Measurements from ENCODE around the gene HDHD3. TPM values are rescaled to one million over a fixed set of nuclear protein-coding genes. Genes with fewer than 3 reads are reported as not detected.
"Not testable (repeated sequence)": the region's sequence is repeated elsewhere in the genome, so short reads cannot be mapped to it uniquely, and the experiment has no call there.

Gene HDHD3
- polyA plus RNA-seq, 1 of the 3 experiments (the other 2 are of a cell fraction) = 17.1 TPM

DNA sequence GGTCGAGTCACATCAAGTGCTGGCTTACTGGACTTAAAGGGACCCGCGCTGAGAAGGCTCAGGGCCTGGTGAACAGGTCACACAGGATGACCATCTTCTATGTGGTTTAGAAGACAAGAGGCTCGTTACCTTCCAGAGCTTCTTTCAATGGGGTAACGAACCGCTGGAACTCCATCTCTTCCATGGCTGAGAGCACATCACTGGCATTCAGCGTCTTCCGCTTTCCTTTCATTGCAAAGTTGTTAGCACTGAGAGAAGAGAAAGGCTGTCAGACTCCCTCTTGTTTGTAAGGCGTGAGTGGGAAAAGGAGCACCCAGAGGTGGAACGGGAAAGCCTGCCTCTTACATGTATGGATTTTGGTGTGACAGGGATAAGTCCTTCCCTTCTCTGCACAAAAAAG is 32.7 kb upstream of the HDHD3 start:
- H3K9ac ChIP-seq = peak overlapping the region; percentile 94
- H3K36me3 ChIP-seq (replicated peaks in 1 of 2; ENCODE audit: control insufficient read depth in 1 of 2, insufficient read depth in 2 of 2, low read length in 1 of 2) = peaks cover 15 to 20% of the 10 kb centered on the region in 2 experiments
- peaks cover 23% of the 10 kb centered on the region for H3F3A ChIP-seq (replicated peaks; ENCODE audit: insufficient read depth)
- TF ChIP-seq NRF1 (IDR thresholded peaks at IDR 0.05; ENCODE audit: low read depth, low read length) (no peak), EZH2phosphoT487 (IDR thresholded peaks at IDR 0.05; ENCODE audit: borderline replicate concordance, low read depth) (no peak), YY1 (IDR thresholded peaks at IDR 0.05; ENCODE audit: low read depth) (no peak), JUND (IDR thresholded peaks at IDR 0.05) (no peak), SMC3 (IDR thresholded peaks at IDR 0.05; ENCODE audit: low read depth, low read length) (no peak), MEF2A (IDR thresholded peaks at IDR 0.05; ENCODE audit: borderline replicate concordance, low read depth) (no peak), TEAD4 (IDR thresholded peaks at IDR 0.05; ENCODE audit: borderline replicate concordance, insufficient read depth) (no peak), TCF12 (IDR thresholded peaks at IDR 0.05) (no peak), FOXJ3 (CRISPR knock-in tag; IDR thresholded peaks at IDR 0.05) (no peak), RAD21 (IDR thresholded peaks at IDR 0.05; ENCODE audit: low read length) (no peak), EP300 (IDR thresholded peaks at IDR 0.05; ENCODE audit: borderline replicate concordance in 1 of 2, low read depth in 1 of 2, low read length in 1 of 2) (no peak)
- TF ChIP-seq, protein P1, sequence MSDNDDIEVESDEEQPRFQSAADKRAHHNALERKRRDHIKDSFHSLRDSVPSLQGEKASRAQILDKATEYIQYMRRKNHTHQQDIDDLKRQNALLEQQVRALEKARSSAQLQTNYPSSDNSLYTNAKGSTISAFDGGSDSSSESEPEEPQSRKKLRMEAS (IDR thresholded peaks at IDR 0.05; ENCODE audit: low read depth) = no peak
- TF ChIP-seq, protein P2, sequence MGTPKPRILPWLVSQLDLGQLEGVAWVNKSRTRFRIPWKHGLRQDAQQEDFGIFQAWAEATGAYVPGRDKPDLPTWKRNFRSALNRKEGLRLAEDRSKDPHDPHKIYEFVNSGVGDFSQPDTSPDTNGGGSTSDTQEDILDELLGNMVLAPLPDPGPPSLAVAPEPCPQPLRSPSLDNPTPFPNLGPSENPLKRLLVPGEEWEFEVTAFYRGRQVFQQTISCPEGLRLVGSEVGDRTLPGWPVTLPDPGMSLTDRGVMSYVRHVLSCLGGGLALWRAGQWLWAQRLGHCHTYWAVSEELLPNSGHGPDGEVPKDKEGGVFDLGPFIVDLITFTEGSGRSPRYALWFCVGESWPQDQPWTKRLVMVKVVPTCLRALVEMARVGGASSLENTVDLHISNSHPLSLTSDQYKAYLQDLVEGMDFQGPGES (IDR thresholded peaks at IDR 0.05; ENCODE audit: low read depth, low read length) = no peak
- peak overlapping the region; percentile 99 for H3K4me2 ChIP-seq
- ChIA-PET CTCF (interaction anchor here (1.0 to 14.1 kb wide), 11 partner anchors 8 to 249 kb away, joined by 3 to 145 read pairs (median 9); partner anchors contain the start of genes ALAD, CDC26 and PRPF4), POLR2A (interaction anchor here (0.7 to 2.5 kb wide), 9 partner anchors 8 to 240 kb away, joined by 3 to 19 read pairs (median 3); partner anchors contain the start of genes ALAD, CDC26, HDHD3 and PRPF4)
- H3K9me2 ChIP-seq = no peaks in the 10 kb centered on the region
- H2AFZ ChIP-seq (ENCODE audit: low read depth) = no peak overlapping the region
- peaks cover 0 to 7% of the 10 kb centered on the region in 2 experiments; a peak in 1 of 4 replicates for H3K4me1 ChIP-seq (ENCODE audit: control insufficient read depth in 1 of 2, insufficient read depth in 2 of 2, low read depth in 1 of 2, low read length in 1 of 2)
- no peaks in the 10 kb centered on the region for H3K9me3 ChIP-seq
- no peak for DNase-seq
- H3K79me2 ChIP-seq (ENCODE audit: insufficient read depth) = peaks cover 24% of the 10 kb centered on the region
- no peaks in the 10 kb centered on the region for H3K27me3 ChIP-seq (ENCODE audit: insufficient read depth)
- no peaks in the 10 kb centered on the region for H4K20me1 ChIP-seq (ENCODE audit: insufficient read depth)
- peak overlapping the region; percentile 81 to 88 for H3K4me3 ChIP-seq (ENCODE audit: low read depth in 2 of 2, low read length in 1 of 2)
- peak overlapping the region; percentile 96 for H3K27ac ChIP-seq (ENCODE audit: low read depth in 2 of 2, low read length in 1 of 2)
- WGBS (ENCODE audit: low lambda C conversion rate) = 27% methylated on average over 10 of the region's 10 CpGs

DNA sequence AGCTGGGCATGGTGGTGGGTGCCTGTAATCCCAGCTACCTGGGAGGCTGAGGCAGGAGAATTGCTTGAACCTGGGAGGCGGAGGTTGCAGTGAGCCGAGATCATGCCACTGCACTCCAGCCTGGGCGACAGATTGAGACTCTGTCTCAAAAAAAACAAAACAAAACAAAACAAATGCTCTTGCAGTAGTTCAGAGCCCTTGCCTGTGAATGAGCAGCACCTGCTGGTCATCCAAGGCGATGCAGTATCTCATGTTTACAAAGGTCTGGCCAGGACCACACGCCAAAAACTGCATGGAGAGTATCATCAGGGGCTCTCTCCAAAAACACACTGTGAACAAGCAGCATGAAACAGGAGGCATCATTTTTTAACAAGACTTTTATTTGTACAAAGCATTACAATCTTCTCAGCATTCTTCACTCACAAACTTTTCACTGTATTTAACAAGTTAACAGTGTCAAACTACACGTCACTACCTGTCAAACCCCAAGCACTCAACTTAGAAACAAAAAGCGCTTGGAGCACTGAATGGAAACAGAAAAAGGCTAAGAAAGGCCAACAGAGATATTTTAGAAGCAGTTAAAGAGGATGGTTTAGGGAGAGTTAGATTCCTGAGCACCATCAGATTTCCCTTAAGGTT is 30.2 kb upstream of the HDHD3 start:
- WGBS (ENCODE audit: low lambda C conversion rate) = 56% methylated on average over 7 of the region's 7 CpGs
- H3K4me1 ChIP-seq (ENCODE audit: control insufficient read depth in 1 of 2, insufficient read depth in 2 of 2, low read depth in 1 of 2, low read length in 1 of 2); H3K4me2 ChIP-seq; H3K27ac ChIP-seq (ENCODE audit: low read depth in 2 of 2, low read length in 1 of 2); H3K9me2 ChIP-seq; H4K20me1 ChIP-seq (ENCODE audit: insufficient read depth); H2AFZ ChIP-seq (ENCODE audit: low read depth); H3K9ac ChIP-seq; H3K9me3 ChIP-seq; H3K27me3 ChIP-seq (ENCODE audit: insufficient read depth): not testable (repeated sequence)
- peak; percentile 62 for DNase-seq
- H3F3A ChIP-seq (replicated peaks; ENCODE audit: insufficient read depth) = peaks cover 23% of the 10 kb centered on the region
- CTCF ChIA-PET = interaction anchor here (0.8 to 14.1 kb wide), 13 partner anchors 39 to 251 kb away, joined by 3 to 145 read pairs (median 5); partner anchors contain the start of genes CDC26, PRPF4 and WDR31
- H3K36me3 ChIP-seq (replicated peaks in 1 of 2; ENCODE audit: control insufficient read depth in 1 of 2, insufficient read depth in 2 of 2, low read length in 1 of 2) = peaks cover 15 to 20% of the 10 kb centered on the region in 2 experiments
- H3K79me2 ChIP-seq (ENCODE audit: insufficient read depth) = peaks cover 24% of the 10 kb centered on the region
- POLR2A ChIA-PET = interaction anchor here (1.2 kb wide), 1 partner anchor 132 kb away, joined by 4 read pairs; the partner anchor contains the start of genes CDC26 and PRPF4
- TF ChIP-seq SMC3 (IDR thresholded peaks at IDR 0.05; ENCODE audit: low read depth, low read length) = peak; percentile 86
- TF ChIP-seq, protein P3, sequence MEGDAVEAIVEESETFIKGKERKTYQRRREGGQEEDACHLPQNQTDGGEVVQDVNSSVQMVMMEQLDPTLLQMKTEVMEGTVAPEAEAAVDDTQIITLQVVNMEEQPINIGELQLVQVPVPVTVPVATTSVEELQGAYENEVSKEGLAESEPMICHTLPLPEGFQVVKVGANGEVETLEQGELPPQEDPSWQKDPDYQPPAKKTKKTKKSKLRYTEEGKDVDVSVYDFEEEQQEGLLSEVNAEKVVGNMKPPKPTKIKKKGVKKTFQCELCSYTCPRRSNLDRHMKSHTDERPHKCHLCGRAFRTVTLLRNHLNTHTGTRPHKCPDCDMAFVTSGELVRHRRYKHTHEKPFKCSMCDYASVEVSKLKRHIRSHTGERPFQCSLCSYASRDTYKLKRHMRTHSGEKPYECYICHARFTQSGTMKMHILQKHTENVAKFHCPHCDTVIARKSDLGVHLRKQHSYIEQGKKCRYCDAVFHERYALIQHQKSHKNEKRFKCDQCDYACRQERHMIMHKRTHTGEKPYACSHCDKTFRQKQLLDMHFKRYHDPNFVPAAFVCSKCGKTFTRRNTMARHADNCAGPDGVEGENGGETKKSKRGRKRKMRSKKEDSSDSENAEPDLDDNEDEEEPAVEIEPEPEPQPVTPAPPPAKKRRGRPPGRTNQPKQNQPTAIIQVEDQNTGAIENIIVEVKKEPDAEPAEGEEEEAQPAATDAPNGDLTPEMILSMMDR (IDR thresholded peaks at IDR 0.05) = peak; percentile 82
- TF ChIP-seq RAD21 (IDR thresholded peaks at IDR 0.05; ENCODE audit: low read length) = peak; percentile 80
- peak overlapping the region in 1 of 2 experiments; percentile 28; a peak in 1 of 4 replicates for H3K4me3 ChIP-seq (ENCODE audit: low read depth in 2 of 2, low read length in 1 of 2)

DNA sequence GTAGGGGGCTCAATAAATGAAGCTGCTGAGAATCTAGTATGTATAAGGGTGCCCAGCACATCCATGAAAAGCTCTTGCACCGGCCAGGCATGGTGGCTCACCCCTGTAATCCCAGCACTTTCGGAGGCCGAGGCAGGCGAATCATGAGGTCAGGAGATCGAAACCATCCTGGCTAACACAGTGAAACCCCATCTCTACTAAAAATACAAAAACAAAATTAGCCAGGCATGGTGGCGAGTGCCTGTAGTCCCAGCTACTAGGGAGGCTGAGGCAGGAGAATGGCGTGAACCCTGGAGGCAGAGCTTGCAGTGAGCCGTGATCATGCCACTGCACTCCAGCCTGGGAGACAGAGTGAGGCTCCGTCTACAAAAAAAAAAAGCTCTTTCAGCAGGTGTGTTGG is 29.6 kb upstream of the HDHD3 start:
- POLR2A ChIA-PET = interaction anchor here (1.1 to 1.2 kb wide), 2 partner anchors 66 to 131 kb away, joined by 4 read pairs; partner anchors contain the start of genes CDC26, PRPF4 and WDR31
- H3K9me3 ChIP-seq; H4K20me1 ChIP-seq (ENCODE audit: insufficient read depth); H3K9ac ChIP-seq; H2AFZ ChIP-seq (ENCODE audit: low read depth); H3K4me3 ChIP-seq (ENCODE audit: low read depth in 2 of 2, low read length in 1 of 2); H3K27me3 ChIP-seq (ENCODE audit: insufficient read depth); H3K27ac ChIP-seq (ENCODE audit: low read depth in 2 of 2, low read length in 1 of 2); H3K9me2 ChIP-seq; H3K4me1 ChIP-seq (ENCODE audit: control insufficient read depth in 1 of 2, insufficient read depth in 2 of 2, low read depth in 1 of 2, low read length in 1 of 2); DNase-seq; H3K4me2 ChIP-seq: not testable (repeated sequence)
- 93% methylated on average over 9 of the region's 9 CpGs for WGBS (ENCODE audit: low lambda C conversion rate)
- H3F3A ChIP-seq (replicated peaks; ENCODE audit: insufficient read depth) = peaks cover 20% of the 10 kb centered on the region
- peaks cover 15 to 20% of the 10 kb centered on the region in 2 experiments for H3K36me3 ChIP-seq (replicated peaks in 1 of 2; ENCODE audit: control insufficient read depth in 1 of 2, insufficient read depth in 2 of 2, low read length in 1 of 2)
- CTCF ChIA-PET = interaction anchor here (0.7 to 14.1 kb wide), 15 partner anchors 12 to 252 kb away, joined by 3 to 145 read pairs (median 5); partner anchors contain the start of genes CDC26, PRPF4 and WDR31
- peaks cover 24% of the 10 kb centered on the region for H3K79me2 ChIP-seq (ENCODE audit: insufficient read depth)

Data from SK-N-SH (cell line).